HUDEP-2 (cell line): Measurements from ENCODE around the gene MED14.

Experiments
- DNase-seq, 76 experiments: peaks; one replicate each; lab custom pipeline; 2025; ENCODE audit not compliant: unreplicated experiment in 76 of 76; lab: John Stamatoyannopoulos, UW

MED14 gene

DNA sequence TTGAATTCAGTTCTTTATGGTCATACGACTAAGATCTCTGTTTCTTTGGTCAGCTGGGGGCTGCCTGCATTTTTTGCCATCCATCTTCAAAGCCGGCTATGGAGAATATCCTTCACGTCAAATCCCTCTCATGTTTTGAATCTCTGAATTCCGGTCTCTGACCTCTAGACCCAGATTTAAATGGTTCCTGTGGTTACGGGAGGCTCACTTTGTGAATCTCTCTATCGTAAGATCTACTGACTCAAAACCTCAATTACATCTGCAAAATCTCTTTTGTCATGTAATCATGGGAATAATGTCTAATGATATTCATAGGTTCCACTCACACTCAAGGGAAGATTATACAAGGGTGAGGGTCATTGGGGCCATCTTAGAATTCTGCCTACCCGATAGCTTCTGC, 117.8 kb downstream of the MED14 start:
- no peak for DNase-seq

DNA sequence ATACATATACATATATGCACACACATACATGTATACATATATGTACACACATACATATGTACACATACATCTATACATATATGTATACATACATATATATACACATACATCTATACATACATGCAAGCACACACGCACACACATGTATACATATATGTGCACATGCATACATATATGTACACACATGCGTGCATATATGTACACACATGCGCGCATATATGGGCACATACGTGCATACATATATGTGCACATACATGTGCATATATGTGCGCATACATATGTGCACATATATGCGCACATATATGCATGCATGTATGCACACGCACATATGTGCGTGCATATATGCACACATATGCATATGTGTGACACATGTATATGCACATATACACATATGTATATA, 119.4 kb downstream of the MED14 start:
- no peak for DNase-seq

DNA sequence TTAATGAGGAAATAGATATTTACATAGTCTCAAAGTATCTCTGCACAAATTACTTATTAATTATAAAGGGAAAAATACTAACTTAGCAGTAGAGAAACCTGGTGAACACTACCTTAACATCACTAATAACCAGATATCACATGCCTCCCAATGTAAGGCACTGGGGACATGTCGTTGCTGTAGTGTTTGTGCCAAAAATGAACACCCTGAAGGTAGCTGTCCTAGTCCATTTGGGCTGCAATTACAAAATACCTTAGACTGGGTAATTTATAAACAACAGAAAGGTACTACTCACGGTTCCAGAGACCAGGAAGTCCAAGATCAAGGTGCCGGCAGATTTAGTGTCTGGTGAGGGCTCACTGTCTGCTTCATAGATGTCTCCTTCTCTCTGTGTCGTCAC, 122.8 kb downstream of the MED14 start:
- DNase-seq = no peak

DNA sequence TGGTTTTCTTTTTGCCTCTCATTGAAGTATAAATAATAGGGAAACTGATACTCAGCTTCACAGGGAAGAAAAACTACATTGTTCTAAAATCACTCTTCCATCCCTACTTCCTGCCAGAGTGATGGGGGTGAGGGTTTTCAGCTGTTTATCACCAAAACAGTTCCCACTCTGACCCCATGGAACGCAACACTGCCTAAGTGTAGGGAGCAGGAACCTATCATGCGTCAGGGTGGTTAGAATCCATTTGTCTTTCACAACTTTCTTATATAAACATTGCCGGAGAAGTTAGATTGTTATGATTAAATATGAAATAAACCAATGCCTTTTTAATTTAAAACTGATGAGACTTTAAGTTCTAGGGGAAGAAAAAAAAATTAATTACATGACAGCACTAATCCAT, 128.0 kb downstream of the MED14 start:
- DNase-seq = peak in 1 of 76 experiments; percentile 0

DNA sequence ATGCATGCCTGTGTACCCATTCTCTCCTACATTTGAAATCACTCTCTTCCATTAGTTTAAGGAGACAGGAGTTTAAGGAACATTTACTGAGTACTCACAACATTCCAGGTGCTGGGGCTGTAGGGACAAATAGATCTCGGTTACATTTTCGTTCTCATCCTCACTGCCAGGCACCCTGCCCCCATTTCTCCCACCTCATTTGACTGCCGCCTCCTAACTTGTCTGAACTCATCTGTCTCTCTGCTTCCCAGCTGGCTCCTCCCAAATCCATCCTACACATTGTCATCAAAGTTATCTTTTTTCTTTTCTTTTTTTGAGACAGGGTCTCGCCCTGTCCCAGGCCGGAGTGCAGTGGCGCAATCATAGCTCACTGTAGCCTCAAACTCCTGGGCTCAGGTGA, 131.9 kb downstream of the MED14 start:
- DNase-seq = no peak
